ENCODE results near the gene APOE. TPM values are rescaled to one million over a fixed set of nuclear protein-coding genes. Genes with fewer than 3 reads are reported as not detected.
"Not testable (repeated sequence)": the region's sequence is repeated elsewhere in the genome, so short reads cannot be mapped to it uniquely, and the experiment has no call there.

The APOE gene
- total RNA-seq (ENCODE audit: insufficient read depth, low replicate concordance) = 53.4 TPM

GRCh38 chr19:44905437-44906160 lies at the start of gene APOE:
Gene APOE (plus strand): TSS chr19:44905796. CDS start chr19:44906625, 829 bp downstream.
- peak; percentile 64 for DNase-seq (ENCODE audit: low spot score)

- DNase-seq (ENCODE audit: low spot score) = no peak
Measured at GRCh38 chr19:44856421-44857083, 49.0 kb upstream of the APOE start.

- no peak for DNase-seq (ENCODE audit: low spot score)
Measured at GRCh38 chr19:44857837-44858236, 47.8 kb upstream of the APOE start.

GRCh38 chr19:44861576-44861975 lies 44.0 kb upstream of the APOE start:
- DNase-seq (ENCODE audit: low spot score) = not testable (repeated sequence)

- DNase-seq (ENCODE audit: low spot score) = no peak
Measured at GRCh38 chr19:44863990-44864389, 41.6 kb upstream of the APOE start.

- no peak for DNase-seq (ENCODE audit: low spot score)
Measured at GRCh38 chr19:44865196-44865767, 40.3 kb upstream of the APOE start.

- DNase-seq (ENCODE audit: low spot score) = no peak
Measured at GRCh38 chr19:44866664-44867063, 38.9 kb upstream of the APOE start.

- DNase-seq (ENCODE audit: low spot score) = no peak
Measured at GRCh38 chr19:44867578-44867977, 38.0 kb upstream of the APOE start.

GRCh38 chr19:44869733-44870470 lies 35.7 kb upstream of the APOE start:
- DNase-seq (ENCODE audit: low spot score) = no peak

DNA sequence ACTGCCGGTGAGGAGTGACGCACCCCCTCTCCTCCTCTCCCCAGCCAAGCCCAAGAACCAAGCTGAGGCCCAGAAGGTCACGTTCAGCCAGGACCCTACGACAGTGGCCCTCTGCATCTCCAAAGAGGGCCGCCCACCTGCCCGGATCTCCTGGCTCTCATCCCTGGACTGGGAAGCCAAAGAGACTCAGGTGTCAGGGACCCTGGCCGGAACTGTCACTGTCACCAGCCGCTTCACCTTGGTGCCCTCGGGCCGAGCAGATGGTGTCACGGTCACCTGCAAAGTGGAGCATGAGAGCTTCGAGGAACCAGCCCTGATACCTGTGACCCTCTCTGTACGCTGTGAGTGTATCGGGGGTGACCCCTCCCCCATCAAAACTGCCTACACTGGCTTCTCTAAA lies 33.8 kb upstream of the APOE start:
- DNase-seq (ENCODE audit: low spot score) = no peak

DNA sequence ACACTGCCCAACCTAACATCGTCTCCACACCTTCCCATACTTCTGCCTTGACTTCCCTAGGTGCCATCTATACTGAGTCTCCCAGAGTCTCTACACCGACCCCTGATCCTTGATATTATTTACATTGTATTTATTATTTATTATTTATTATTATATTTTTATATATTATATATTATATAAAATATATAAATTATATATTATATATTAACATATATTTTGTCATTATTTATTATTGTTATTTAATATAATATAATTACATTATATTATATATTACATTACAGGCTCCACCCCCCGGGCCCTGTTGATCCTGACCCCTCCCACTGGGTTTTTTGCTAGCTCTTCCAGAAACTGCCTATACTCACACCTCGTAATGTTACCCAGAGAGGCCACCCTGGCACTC lies 32.9 kb upstream of the APOE start:
- no peak for DNase-seq (ENCODE audit: low spot score)

- DNase-seq (ENCODE audit: low spot score) = no peak
Measured at GRCh38 chr19:44874317-44874716, 31.3 kb upstream of the APOE start.

- no peak for DNase-seq (ENCODE audit: low spot score)
Measured at GRCh38 chr19:44875666-44876451, 29.7 kb upstream of the APOE start.

DNA sequence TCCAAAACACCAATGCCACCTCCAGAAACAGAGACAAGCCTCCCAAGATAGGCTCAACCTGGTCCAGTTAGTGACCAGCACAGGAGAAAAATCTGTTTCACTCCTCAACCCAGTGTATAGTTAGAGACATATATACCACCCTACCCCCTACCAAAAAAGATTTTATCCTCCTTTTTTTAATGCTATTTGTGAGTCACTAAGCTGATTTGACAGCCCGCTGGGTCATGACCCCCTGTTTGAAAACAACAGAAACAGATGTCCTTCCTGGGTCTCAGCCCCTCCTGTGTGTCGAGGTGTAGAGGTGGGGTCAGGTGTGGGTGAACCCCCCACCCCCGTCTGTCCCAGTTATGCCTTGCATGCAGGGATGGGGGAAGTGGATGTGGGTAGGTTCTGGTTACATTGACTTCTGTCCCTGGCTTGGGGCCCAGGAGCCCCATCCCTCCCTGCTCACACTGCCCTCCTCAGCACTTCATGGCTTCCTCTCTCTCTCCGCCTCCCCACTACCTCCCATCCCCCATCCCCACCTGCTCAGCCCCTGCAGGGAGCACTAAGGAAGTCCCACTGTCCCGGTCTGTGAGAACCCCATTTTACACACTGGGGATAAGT lies 28.6 kb upstream of the APOE start:
- no peak for DNase-seq (ENCODE audit: low spot score)

- DNase-seq (ENCODE audit: low spot score) = no peak
Measured at GRCh38 chr19:44878120-44878865, 27.3 kb upstream of the APOE start.

DNA sequence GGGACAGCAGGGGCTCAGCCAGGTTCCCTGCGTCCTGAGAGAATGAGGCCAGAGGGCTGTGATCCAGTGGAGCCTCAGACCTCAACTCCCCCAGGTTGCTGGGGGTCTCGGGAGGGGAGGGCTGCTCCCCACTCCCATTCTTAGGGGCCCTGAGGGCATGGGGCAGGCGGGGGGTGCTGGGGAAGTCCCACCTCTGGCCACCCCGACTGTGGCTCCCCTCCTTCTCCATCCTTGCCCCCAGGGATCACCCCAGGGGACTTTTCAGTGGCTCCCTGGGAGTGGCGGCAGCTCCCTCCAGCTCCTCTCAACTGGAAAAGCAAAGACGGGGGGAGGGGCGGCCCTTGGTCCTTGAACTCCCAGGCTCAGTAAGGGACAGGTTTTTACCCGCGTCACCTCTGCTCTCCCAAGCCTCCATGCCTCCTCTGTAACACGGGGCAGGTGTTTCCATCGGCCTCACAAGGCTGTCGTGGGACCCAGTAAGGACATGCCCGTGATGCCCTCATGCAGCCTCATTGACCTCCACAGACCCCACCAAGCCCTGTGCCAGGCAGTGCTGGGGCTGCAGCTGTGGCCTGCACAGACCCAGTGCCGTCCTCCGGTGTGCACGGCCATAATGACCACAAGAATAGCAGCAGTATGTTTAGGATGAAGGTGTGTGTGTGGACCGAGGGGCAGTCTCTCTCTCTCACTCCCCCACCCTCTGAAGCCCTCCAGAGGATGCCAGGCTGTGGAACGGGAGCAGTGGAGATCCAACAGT lies 26.1 kb upstream of the APOE start:
- no peak for DNase-seq (ENCODE audit: low spot score)

GRCh38 chr19:44882063-44882462 lies 23.5 kb upstream of the APOE start:
- no peak for DNase-seq (ENCODE audit: low spot score)

DNA sequence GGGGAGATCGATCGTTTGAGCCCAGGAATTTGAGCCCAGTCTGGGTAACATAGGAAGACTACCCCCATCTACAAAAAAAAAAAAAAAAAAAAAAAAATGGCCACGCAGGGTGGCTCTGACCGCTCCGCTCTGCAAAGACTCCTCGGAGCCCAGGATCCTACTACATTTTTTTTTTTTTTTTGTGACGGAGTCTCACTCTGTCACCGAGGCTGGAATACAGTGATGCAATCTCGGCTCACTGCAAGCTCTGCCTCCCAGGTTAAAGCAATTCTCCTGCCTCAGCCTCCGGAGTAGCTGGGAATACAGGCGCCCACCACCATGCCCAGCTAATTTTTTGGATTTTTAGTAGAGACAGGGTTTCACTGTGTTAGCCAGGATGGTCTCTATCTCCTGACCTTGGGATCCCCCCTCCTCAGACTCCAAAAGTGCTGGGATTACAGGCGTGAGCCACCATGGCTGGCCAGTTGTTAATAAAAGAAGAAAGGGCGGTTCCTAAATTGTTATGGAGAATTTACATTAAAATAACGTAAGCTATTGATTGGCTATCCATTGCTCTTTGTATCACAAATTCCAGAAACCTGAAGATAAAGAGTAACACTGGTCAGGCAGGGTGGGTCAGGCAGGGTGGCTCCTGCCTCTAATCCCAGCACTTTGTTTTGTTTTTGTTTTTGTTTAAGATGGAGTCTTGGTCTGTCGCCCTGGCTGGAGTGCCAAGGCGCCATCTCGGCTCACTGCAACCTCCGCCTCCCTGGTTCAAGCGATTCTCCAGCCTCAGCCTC lies 22.8 kb upstream of the APOE start:
- DNase-seq (ENCODE audit: low spot score) = not testable (repeated sequence)

DNA sequence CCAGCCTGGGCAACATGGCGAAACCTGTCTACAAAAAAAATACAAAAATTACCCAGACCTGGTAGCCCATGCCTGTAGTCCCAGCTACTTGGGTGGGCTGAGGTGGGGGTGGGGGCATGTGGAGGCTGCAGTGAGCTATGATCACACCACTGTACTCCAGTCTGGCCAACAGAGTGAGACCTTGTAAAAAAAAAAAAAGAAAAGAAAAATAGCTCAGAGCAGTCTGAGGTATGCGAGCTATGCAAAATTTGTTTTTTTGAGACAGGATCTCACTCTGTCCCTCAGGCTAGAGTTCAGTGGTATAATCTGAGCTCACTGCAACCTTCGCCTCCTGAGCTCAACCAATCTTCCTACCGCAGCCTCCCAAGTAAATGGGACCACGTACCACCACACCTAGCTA lies 21.7 kb upstream of the APOE start:
- DNase-seq (ENCODE audit: low spot score) = peak; percentile 31

Measured in umbilical cord (tissue), 2 donors.